A673 (cell line): Measurements from ENCODE around the gene FOXC1. TPM values are rescaled to one million over a fixed set of nuclear protein-coding genes. Genes with fewer than 3 reads are reported as not detected.

Experiments
- BruUV-seq: library from RNA; stranded (reverse); fragments of 400-500 nt; replicated peaks from 2 replicates; lab custom pipeline; 2021; lab: Mats Ljungman, UMichigan
- CTCF ChIA-PET: fragments of 300-600 bp; sonication (Branson Sonifier 250); formaldehyde crosslinking; loops from one replicate; lab custom pipeline; 2022; ENCODE audit warnings: antibody characterized with exemption; lab: Charles Lee
- POLR2A ChIA-PET: fragments of 300-600 bp; sonication (Branson Sonifier 250); formaldehyde crosslinking; loops from one replicate; lab custom pipeline; 2022; ENCODE audit warnings: antibody characterized with exemption; ENCODE audit not compliant: low non-redundant PET; lab: Charles Lee
- DNase-seq: peaks from one replicate; pipeline ENCODE4 v3.0.0-alpha.2; 2015; ENCODE audit warnings: low spot score
- H3K27ac ChIP-seq: fragments of 200-600 bp; sonication (generic); 2 replicates; pipeline ENCODE4 v1.5.1; 2016; ENCODE audit warnings: mixed run types, low read depth, mild to moderate bottlenecking, mixed read lengths, antibody characterized with exemption, low read length; ENCODE audit not compliant: poor library complexity, severe bottlenecking
- H3K27me3 ChIP-seq: fragments of 200-600 bp; sonication (generic); replicated peaks from 2 replicates; pipeline ENCODE4 v1.6.1; 2017; ENCODE audit warnings: mixed run types, low read depth, mild to moderate bottlenecking, mixed read lengths, antibody characterized with exemption, low read length; ENCODE audit not compliant: insufficient read depth, poor library complexity
- H3K36me3 ChIP-seq: fragments of 200-600 bp; sonication (generic); 2 replicates; pipeline ENCODE4 v1.6.1; 2016; ENCODE audit warnings: mixed run types, mild to moderate bottlenecking, mixed read lengths, antibody characterized with exemption, low read length; ENCODE audit not compliant: insufficient read depth, poor library complexity, severe bottlenecking
- H3K4me1 ChIP-seq: fragments of 200-600 bp; sonication (generic); 2 replicates; pipeline ENCODE4 v1.6.1; 2017; ENCODE audit warnings: mixed run types, mild to moderate bottlenecking, mixed read lengths, antibody characterized with exemption, low read length; ENCODE audit not compliant: insufficient read depth, poor library complexity, severe bottlenecking
- H3K4me3 ChIP-seq: fragments of 200-600 bp; sonication (generic); 2 replicates; pipeline ENCODE4 v1.5.1; 2016; ENCODE audit warnings: low read depth, mixed run types, mild to moderate bottlenecking, mixed read lengths, low read length; ENCODE audit not compliant: poor library complexity, severe bottlenecking
- H3K9me3 ChIP-seq: fragments of 200-600 bp; sonication (generic); 2 replicates; pipeline ENCODE4 v1.6.1; 2016; ENCODE audit warnings: mixed run types, low read depth, mild to moderate bottlenecking, mixed read lengths, antibody characterized with exemption, low read length; ENCODE audit not compliant: poor library complexity, severe bottlenecking
- EZH2 ChIP-seq: fragments of 200-600 bp; sonication (generic); IDR thresholded peaks from 2 replicates; pipeline ENCODE4 v1.6.1; 2017; ENCODE audit warnings: borderline replicate concordance, low read depth, mild to moderate bottlenecking, mixed read lengths, antibody characterized with exemption, low read length; ENCODE audit not compliant: poor library complexity, severe bottlenecking
- intact Hi-C: fragments of 100-400 bp; cut with micrococcal nuclease; formaldehyde crosslinking; loops from one replicate; pipeline ENCODE4 v1.10.0; 2022; ENCODE audit not compliant: unreplicated experiment
- total RNA-seq: library from RNA; stranded (reverse); gene quantifications from 2 replicates; pipeline ENCODE4 v1.2.3, GENCODE V29; 2021
- TF ChIP-seq, protein P1 (sequence below): fragments of 300-800, 200-600 bp; sonication (generic); conservative IDR thresholded peaks from 2 replicates; pipeline ENCODE4 v1.5.1; 2017; ENCODE audit warnings: low read depth, mild to moderate bottlenecking, antibody characterized with exemption, low read length, moderate library complexity, mixed read lengths

The FOXC1 gene
- total RNA-seq, 1 experiment from 2014 or later = 0.49 TPM

DNA sequence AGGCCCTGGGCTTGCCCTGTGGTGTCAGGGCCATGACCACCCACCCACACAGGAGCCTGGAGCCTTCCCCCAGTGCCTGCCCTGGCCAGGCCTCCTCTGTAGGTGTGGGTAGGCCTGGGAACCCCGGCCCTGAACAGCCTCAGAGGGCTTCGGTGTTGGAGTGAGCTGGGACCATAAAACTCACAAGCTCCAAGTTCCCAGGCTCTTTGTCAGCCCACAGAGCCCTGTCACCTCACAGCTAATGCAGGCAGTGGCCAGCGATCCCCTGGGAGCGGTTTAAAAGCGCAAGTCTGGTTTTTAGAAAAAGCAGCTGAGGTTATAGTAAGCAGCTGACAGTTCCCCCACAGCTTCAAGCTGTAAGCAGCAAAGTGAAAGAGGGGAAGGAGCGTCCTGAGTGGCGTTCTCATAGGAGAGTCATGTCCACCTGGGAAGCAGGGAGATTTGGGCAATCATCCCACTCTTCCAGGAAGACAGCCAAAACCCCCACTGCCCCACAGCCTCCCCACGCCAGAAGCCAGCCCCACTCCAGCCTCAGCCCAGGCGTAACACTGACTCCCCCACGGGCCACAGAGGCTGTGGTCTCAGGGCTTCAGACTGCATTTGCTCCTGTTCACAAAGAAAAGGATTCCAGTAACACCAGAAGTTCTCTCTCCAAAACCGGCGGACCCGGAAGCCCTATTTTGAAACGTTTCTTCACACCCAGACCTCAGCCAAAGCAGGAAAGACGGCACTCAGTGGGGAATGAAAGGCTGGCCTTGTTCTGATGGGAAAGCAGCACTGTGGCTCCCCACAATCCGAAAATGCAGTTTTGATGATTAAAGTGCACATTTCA is 34.3 kb upstream of the FOXC1 start:
- POLR2A ChIA-PET = no interaction called here
- BruUV-seq = no TSS peak

DNA sequence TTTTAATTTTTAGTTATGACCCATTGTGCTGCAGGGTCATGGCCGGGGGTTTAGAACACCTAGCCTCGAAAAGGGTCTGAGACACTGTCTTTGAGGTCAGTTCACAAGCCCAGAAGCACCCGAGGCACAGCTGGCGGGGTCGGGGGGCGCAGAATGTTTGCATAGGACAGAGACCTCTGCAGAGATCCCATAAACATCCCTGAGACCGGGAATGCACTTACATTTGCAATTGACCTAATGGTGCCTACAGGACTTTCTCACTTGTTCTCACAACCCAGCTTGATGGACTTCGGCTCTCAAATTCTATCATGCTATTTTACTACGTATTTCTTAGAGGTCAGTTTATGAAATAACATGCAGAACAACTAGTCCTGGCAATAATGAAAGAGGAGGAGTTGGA is 33.5 kb upstream of the FOXC1 start:
- Histone ChIP-seq H3K27ac (no peak overlapping the region), H3K27me3 (no peaks in the 10 kb centered on the region), H3K36me3 (no peaks in the 10 kb centered on the region), H3K4me3 (no peak overlapping the region), H3K4me1 (no peaks in the 10 kb centered on the region), H3K9me3 (no peaks in the 10 kb centered on the region)
- ChIA-PET POLR2A (no interaction called here), CTCF (no interaction called here)
- TF ChIP-seq, protein P1, sequence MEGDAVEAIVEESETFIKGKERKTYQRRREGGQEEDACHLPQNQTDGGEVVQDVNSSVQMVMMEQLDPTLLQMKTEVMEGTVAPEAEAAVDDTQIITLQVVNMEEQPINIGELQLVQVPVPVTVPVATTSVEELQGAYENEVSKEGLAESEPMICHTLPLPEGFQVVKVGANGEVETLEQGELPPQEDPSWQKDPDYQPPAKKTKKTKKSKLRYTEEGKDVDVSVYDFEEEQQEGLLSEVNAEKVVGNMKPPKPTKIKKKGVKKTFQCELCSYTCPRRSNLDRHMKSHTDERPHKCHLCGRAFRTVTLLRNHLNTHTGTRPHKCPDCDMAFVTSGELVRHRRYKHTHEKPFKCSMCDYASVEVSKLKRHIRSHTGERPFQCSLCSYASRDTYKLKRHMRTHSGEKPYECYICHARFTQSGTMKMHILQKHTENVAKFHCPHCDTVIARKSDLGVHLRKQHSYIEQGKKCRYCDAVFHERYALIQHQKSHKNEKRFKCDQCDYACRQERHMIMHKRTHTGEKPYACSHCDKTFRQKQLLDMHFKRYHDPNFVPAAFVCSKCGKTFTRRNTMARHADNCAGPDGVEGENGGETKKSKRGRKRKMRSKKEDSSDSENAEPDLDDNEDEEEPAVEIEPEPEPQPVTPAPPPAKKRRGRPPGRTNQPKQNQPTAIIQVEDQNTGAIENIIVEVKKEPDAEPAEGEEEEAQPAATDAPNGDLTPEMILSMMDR = no peak
- no peak for TF ChIP-seq EZH2
- BruUV-seq = no TSS peak
- no peak for DNase-seq
- intact Hi-C loops = no loop called here

More for the DNA sequence above, 34.3 kb upstream of the FOXC1 start:
- TF ChIP-seq, protein P1 = no peak
- TF ChIP-seq EZH2 = no peak
- intact Hi-C loops = no loop called here
- Histone ChIP-seq H3K4me3 (no peak overlapping the region), H3K27me3 (no peaks in the 10 kb centered on the region), H3K27ac (no peak overlapping the region), H3K4me1 (no peaks in the 10 kb centered on the region), H3K9me3 (peaks cover 1% of the 10 kb centered on the region), H3K36me3 (no peaks in the 10 kb centered on the region)
- DNase-seq = no peak
- CTCF ChIA-PET = no interaction called here

DNA sequence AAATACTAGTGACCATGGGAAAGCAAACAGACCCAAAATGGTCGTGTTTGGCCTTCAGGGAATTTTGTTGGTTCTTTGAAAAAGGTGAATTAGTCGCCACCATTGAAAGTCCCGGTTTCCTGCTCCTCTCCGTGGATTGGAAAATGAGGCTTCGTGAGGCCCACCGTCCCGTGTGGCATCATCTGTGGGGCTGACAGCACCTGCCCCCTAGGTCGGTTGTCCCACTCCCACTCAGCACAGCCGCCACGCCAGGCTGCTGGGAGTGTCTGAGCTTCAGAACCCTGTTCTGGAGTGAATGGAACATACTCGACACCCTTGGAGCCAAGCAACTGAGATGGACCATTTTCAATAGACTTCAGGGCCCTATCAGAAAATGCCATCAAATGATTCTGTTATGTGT is 33.0 kb upstream of the FOXC1 start:
- Histone ChIP-seq H3K4me1 (no peaks in the 10 kb centered on the region), H3K9me3 (no peaks in the 10 kb centered on the region), H3K27ac (no peak overlapping the region), H3K27me3 (no peaks in the 10 kb centered on the region), H3K36me3 (no peaks in the 10 kb centered on the region), H3K4me3 (no peak overlapping the region)
- no TSS peak for BruUV-seq
- POLR2A ChIA-PET = no interaction called here
- no peak for DNase-seq
- intact Hi-C loops = no loop called here
- no peak for TF ChIP-seq EZH2
- TF ChIP-seq, protein P1 = no peak
- CTCF ChIA-PET = no interaction called here
